ENCODE measurements around the gene C1orf122. TPM values are rescaled to one million over a fixed set of nuclear protein-coding genes. Genes with fewer than 3 reads are reported as not detected.

The C1orf122 gene
- total and polyA plus RNA-seq, 2 of the 8 experiments (the other 6 are each of a cell fraction or from before 2014, with no cell fraction given), result 32.1 to 36.9 TPM

DNA sequence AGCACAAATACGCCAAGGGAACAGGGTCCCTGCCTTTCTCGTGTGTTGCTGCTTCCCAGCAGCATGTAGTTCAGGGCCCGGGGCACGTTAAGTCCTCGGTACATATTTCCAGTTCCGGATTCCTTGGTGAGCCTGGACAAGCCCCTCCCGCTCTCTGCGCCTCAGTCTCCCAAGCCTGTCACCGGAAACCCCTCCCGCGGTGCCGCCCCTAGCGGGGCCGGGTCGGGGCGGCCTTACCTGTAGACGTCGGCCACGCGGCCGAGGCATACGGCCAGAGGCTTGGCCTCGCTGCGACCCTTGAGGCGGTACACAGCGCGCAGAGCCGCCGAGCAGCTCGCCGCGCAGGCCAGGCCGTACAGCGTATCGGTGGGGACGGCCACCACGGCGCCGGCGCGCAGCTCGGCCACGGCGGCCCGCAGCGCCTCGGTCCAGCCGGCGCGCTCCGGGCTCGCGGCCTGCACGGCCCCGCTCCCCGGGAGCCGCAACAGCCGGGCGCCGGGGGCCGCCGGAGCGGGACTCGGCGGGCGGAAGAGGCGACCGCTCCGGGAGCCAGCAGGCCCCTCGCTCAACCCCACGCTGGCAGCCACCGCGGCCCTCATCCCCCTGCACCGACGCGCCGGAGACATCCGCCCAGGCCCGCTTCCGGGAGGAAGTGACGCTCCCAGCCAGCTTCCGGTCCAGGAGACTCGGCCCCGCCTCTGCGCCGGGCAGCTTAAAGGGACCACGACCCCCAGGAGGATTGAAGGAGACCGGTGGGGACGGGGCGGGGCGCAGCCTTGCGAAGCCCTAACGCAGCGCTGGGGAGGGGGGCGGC, at the start of gene C1orf122, which contains the start of gene YRDC (continued):
- TF ChIP-seq TBP (IDR thresholded peaks at IDR 0.05; ENCODE audit: low read depth, low read length) (peak; percentile 65), RAD21 (IDR thresholded peaks at IDR 0.05 in 1 of 2, conservative IDR thresholded peaks at IDR 0.05 in 1 of 2; ENCODE audit: low read depth in 2 of 2, low read length in 2 of 2) (no peak), BRCA1 (IDR thresholded peaks at IDR 0.05; ENCODE audit: low read depth, low read length) (no peak), CREB1 (IDR thresholded peaks at IDR 0.05) (peak; percentile 84), POLR2AphosphoS5 (IDR thresholded peaks at IDR 0.05; ENCODE audit: low read depth, low read length) (peak; percentile 70; the same call in 1 of the 2 replicates), MAFK (IDR thresholded peaks at IDR 0.05; ENCODE audit: low read depth, low read length) (no peak), POLR2A (IDR thresholded peaks at IDR 0.05; ENCODE audit: control extremely low read depth in 1 of 2, low read depth in 2 of 2, low read length in 2 of 2) (peak; percentile 93), SIN3A (conservative IDR thresholded peaks at IDR 0.05 in 1 of 2, IDR thresholded peaks at IDR 0.05 in 1 of 2; ENCODE audit: low read depth in 1 of 2, low read length in 2 of 2) (peak; percentile 69 to 77; a peak in 1 of 4 replicates), EGR1 (IDR thresholded peaks at IDR 0.05; ENCODE audit: borderline replicate concordance, low read depth, low read length) (peak; percentile 26; the same call in 1 of the 2 replicates)
- TF ChIP-seq, protein P1, sequence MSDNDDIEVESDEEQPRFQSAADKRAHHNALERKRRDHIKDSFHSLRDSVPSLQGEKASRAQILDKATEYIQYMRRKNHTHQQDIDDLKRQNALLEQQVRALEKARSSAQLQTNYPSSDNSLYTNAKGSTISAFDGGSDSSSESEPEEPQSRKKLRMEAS (IDR thresholded peaks at IDR 0.05), result peak; percentile 74
